NB4 (cell line): ENCODE results near the gene VANGL1.

Source experiments
- CTCF ChIP-seq: IDR thresholded peaks from one replicate; pipeline ENCODE4 v1.5.1; 2012; ENCODE audit warnings: low read depth, low read length
- MAX ChIP-seq: IDR thresholded peaks from 2 replicates; pipeline ENCODE4 v1.6.1; 2011; ENCODE audit warnings: low read depth, low read length
- MYC ChIP-seq: IDR thresholded peaks from 2 replicates; pipeline ENCODE4 v1.6.1; 2011; ENCODE audit warnings: low read depth, low read length
- POLR2A ChIP-seq: IDR thresholded peaks from 2 replicates; pipeline ENCODE4 v1.6.1; 2011; ENCODE audit warnings: mild to moderate bottlenecking; ENCODE audit not compliant: insufficient read length; ENCODE audit errors: extremely low read depth

GRCh38 chr1:115677565-115677964, 35.8 kb downstream of the VANGL1 start:
- no peak for TF ChIP-seq MYC
- TF ChIP-seq CTCF, result peak; percentile 26
- no peak for TF ChIP-seq POLR2A
- no peak for TF ChIP-seq MAX
